GM21528 (cell line): ENCODE results near the gene STK17A.
A peak's percentile ranks its signal among the peaks of the same experiment; 100 is the strongest.
"Not testable (repeated sequence)": the region's sequence is repeated elsewhere in the genome, so short reads cannot be mapped to it uniquely, and the experiment has no call there.

ENCODE experiments used
- ATAC-seq: cut with Tn5 transposase; IDR thresholded peaks from one replicate; pipeline ENCODE4 v1.9.1; 2021; ENCODE audit warnings: mild to moderate bottlenecking, moderate library complexity; ENCODE audit not compliant: unreplicated experiment, low FRiP score

The STK17A gene

GRCh38 chr7:43565786-43566185 lies 17.1 kb upstream of the STK17A start:
- no peak for ATAC-seq

- no peak for ATAC-seq
Measured at GRCh38 chr7:43568529-43568928, 14.4 kb upstream of the STK17A start.

DNA sequence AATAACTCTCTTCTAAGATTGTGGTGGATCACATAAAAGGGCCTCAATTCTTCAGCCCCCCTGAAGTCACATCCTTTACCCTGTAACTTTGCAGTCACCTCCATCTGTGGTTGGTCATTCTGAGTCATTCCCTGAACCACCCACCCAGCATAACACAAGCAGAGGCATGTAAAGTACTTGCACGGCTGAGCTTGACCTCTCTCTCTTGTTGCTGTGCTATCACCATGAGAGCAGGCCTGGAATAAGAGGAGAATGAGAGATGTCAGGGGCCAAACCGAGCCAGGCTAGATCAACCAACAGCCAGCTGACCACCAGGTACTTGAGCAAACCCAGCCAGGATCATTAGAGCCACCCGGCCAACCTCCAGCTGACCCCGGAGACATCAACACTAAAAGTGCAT lies 13.5 kb upstream of the STK17A start:
- ATAC-seq, result no peak

DNA sequence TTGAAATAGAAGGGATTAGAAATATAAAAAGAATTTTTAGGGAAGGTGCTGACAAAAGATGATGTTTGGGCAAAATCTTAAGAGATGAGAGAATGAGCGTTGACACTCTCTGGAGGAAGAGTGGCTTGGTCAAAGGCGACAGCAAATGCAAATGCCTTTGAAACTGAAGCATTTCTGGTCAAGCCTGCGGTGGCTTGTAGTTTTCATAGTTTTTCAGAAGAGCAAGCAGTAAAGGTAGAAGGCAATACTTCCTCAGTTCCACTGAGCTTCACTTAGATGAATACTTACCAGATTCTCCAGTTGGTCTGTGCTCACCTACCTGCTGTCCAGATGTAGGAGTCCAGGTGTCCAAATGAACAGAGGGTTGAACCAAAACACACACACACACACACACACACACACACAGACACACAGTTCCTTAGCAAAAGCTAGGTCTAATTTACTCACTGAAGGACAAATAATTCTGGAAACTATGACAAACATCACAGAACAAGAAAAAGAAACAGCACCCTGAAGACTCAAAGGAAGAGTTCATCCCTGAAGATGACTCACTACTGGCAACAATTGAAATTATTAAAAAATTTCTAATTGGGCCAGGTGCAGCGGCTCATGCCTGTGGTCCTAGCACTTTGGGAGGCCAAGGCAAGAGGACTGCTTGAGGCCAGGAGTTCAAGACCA lies 12.1 kb upstream of the STK17A start:
- peak; percentile 74 for ATAC-seq

DNA sequence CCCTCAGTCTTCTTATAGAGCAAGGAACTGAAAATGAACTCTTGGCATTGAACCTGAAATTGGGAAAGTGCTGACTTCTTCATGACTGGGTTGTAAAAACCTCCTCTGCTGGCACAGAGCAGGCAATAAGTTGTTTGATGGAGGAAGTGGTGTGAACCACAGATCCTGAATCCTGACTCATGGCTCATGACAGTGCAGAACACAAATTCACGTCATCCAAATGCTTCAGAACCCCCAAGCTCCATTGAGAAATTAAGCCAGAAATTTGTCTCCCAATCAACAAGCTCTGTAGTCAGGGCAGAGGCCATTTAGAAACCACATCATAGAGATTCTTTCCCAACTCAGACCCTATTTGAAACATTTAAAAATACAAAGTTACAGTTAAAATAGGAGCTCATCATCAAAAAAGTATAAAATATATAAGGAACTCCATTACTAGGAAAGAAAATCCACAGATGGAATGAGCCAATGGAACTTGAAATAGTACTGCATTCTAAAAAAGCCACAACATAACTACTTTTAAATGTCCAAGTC lies 10.3 kb upstream of the STK17A start:
- no peak for ATAC-seq

GRCh38 chr7:43573832-43574231 lies 9.1 kb upstream of the STK17A start:
- not testable (repeated sequence) for ATAC-seq

DNA sequence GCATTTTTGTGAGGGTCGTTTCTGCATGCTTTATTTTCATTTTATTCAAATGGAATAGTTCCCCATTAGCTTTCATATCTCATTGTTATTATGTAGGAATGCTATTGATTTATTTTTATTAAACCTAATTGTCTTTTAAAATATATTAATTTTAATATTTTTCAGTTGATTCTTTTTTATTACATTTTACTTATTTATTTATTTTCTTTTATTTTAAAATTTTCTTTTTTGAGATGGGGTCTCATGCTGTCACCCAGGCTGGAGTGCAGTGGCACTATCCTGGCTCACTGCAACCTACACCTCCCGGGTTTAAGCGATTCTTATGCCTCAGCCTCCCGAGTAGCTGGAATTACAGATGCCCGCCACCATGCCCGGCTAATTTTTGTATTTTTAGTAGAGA lies 7.4 kb upstream of the STK17A start:
- ATAC-seq, result no peak

- ATAC-seq, result no peak
Measured at GRCh38 chr7:43576241-43576640, 6.7 kb upstream of the STK17A start.

DNA sequence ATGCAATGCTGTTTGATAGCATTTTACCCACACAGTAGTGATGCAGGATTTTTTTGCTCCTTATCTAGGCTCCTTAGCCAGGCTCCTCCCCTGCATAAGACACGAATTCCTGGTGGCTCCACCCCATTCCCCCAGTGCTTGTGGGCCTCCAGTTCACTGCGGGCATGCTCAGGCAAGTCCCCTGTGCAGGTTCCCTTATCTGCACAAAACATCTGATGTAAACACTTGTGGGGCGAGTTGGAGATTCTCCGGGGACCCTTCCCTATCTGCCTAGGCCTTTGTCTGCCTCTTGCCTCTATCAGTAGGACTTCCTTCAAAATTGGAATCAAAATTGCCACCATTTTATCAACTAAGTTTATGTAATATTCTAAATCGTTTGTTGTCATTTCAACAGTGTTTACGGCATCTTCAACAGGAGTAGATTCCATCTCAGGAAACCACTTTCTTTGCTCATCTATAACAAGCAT lies 5.4 kb upstream of the STK17A start:
- no peak for ATAC-seq

- ATAC-seq, result peak; percentile 35
Measured at GRCh38 chr7:43583424-43584194, 701 bp downstream of the STK17A start.

- no peak for ATAC-seq
Measured at GRCh38 chr7:43584195-43584586, 1.3 kb downstream of the STK17A start.

GRCh38 chr7:43584733-43585132 lies 1.8 kb downstream of the STK17A start:
- not testable (repeated sequence) for ATAC-seq

- ATAC-seq, result no peak
Measured at GRCh38 chr7:43585562-43585961, 2.7 kb downstream of the STK17A start.

- ATAC-seq, result no peak
Measured at GRCh38 chr7:43586251-43586900, 3.5 kb downstream of the STK17A start.

- ATAC-seq, result no peak
Measured at GRCh38 chr7:43588477-43589132, 5.7 kb downstream of the STK17A start.

- ATAC-seq, result no peak
Measured at GRCh38 chr7:43589133-43589478, 6.2 kb downstream of the STK17A start.

- no peak for ATAC-seq
Measured at GRCh38 chr7:43589728-43590127, 6.8 kb downstream of the STK17A start.

DNA sequence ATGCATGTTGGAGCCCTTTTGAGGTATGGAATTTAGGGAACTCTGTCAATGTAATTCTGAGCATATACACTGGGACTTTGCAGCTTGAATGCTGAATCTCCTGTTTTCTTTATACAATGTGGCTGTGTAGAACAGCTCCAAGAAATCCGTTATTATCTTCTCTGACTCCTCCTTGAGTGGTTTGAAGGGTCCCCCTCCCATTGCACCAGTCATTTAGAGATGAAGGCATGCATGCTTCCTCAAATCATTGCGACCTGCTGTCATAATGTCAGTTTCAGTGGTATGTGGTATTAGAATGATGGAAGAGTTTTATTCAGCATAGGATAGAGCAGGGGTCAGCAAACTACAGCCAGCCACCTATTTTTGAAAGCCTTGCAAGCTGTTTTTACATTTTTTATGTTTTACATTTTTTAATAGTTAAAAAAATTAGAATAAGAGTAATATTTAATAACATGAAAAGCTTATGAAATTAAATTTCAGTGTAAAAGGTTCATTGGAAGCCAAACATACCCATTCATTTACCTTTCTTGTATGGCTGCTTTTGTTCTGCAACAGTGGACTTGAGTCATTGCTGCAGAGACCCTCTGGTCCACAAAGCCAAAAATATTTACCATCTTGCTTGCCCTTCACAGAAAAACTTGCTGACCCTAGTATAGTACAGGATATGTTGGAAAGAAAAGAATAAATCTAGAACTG lies 8.1 kb downstream of the STK17A start:
- ATAC-seq, result peak; percentile 70

- ATAC-seq, result no peak
Measured at GRCh38 chr7:43591558-43592180, 8.8 kb downstream of the STK17A start.

GRCh38 chr7:43592326-43592725 lies 9.4 kb downstream of the STK17A start:
- ATAC-seq, result no peak
